MV-4-11 (cell line): ENCODE data around the gene KIF23.
"Not testable (repeated sequence)": the region's sequence is repeated elsewhere in the genome, so short reads cannot be mapped to it uniquely, and the experiment has no call there.

ENCODE experiments used
- DNase-seq: peaks from one replicate; lab custom pipeline; 2025; lab: John Stamatoyannopoulos, UW

The KIF23 gene

GRCh38 chr15:69413822-69414700 is at the start of gene KIF23:
Gene KIF23, plus strand, starts transcription at chr15:69414349. Its CDS starts 117 bp downstream, at chr15:69414466.
- DNase-seq = peak; percentile 96

GRCh38 chr15:69367236-69367635 is 46.9 kb upstream of the KIF23 start:
- DNase-seq = no peak

DNA sequence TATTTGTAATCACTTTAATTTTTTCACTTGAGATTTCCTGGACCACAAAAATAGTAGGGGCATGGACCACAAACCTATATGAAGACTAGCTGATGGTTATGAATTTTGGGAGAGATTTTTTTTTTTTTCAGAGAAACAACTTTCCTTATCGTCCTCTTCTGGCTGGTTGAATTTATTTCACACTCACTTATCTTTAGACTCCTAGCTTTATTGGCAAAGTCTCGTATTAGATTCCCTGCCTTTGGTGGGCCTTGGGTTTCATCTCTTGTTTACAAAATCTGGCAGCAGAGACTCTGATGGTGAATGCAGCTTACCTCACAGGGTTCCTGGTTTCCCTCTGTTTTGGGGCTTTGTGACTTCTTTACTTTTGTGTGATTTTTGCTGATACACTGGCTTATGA is 44.5 kb upstream of the KIF23 start:
- no peak for DNase-seq

DNA sequence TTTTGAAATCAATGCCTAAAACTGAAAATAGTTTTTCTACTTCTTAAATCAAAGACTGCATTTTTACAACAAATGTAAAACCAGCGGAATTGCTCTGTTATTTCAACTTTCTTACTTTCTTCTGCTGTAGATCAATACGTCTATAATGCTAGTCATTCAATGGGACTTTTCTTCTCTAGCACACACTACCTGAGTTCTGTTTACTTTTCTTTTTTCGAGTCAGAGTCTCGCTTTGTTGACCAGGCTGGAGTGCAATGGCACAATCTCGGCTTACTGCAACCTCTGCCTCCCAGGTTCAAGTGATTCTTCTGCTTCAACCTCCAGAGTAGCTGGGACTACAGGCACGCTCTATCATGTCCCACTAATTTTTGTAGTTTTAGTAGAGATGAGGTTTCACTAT is 40.7 kb upstream of the KIF23 start:
- no peak for DNase-seq

GRCh38 chr15:69375151-69375790 is 38.9 kb upstream of the KIF23 start:
- DNase-seq = no peak

DNA sequence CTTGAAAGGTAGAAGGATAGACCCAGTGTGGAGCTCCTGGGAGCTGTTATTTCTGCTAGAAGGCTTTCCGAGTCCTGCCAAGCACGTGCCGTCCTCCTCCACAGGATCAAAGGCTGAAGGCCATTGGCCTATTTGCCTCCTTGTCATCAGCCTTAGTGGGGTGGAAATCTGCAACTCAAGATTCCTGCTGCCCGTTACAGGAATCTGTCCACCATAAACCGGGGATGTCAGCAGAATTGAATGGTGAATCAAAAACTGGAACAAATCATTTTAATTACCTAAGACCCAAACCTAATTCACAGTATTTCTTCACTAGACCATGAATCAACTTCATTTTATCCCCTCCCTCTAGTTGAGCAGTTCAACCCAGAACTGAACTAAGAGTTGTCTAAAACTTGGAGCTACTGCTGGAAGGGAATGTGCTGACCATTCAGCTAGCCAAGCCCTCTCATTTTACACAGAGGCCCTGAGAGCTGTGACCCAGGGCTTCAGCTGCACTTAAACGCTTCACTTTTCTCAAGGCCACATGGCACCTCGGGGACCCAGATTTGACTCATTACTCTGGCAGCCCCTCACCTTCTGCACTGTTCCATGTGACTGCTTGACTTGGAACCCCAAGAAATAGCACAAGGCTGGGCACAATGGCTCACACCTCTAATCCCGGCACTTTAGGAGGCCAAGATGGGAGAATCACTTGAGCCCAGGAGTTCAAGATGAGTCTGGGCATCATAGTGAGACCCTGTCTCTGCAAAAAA is 36.8 kb upstream of the KIF23 start:
- DNase-seq = no peak

DNA sequence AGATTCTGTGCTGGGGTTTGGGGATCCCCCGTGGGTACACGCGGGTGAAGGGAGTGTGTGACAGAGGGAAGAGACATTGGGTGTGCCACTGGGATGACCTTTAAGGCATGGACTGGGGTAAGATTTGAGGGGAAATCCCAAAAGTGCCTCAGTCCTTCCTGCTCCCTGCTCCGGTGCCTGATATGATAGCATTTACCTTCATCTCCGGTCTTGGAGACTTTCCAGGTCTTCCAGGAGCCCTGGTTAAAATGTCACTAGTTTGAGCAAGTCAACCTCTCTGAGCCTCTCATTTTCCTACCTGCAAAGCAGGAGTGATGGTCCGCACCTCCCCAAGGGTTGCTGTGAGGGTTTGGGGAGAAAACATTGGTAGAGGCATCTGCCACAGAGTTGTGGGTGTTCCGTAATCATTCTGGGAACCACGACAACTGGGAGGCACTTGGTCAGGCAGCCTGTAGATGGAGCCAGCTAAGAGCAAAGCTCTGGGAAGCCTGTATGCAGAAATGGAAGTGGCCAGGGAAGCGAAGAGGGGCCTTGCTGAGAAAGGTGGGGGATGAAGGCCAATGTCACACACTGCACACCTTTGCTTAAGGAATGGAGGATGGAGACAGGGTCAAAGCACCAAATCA is 33.9 kb upstream of the KIF23 start:
- no peak for DNase-seq

- no peak for DNase-seq
These were observed 33.4 kb upstream of the KIF23 start for GRCh38 chr15:69380726-69381105.

- DNase-seq = not testable (repeated sequence)
These were observed 32.0 kb upstream of the KIF23 start for GRCh38 chr15:69382176-69382575.

DNA sequence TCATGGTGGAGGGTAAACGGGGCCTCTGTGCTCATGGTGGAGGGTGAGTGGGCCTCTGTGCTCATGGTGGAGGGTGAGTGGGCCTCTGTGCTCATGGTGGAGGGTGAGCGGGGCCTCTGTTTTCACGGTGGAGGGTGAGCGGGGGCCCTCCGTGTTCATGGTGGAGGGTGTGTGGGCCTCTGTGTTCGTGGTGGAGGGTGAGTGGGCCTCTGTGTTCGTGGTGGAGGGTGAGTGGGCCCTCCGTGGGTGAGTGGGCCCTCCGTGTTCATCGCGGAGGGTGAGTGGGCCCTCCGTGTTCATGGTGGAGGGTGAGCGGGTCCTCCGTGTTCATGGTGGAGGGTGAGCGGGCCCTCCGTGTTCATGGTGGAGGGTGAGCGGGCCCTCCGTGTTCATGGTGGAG is 30.1 kb upstream of the KIF23 start:
- not testable (repeated sequence) for DNase-seq

GRCh38 chr15:69384626-69385598 is 29.2 kb upstream of the KIF23 start:
- DNase-seq = no peak

DNA sequence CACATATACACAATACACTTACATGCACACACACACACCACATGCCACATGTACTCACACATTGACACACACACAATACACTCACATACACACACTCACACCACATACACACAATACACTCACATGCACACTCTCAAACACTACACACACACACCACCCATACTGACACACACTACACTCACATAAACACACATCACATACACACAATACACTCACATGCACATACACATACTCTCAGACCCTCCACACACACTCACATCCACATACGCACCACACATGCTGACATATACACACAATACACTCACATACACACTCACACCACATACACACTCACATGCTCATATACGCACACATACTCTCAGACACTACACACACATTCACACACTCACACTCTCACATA is 28.3 kb upstream of the KIF23 start:
- no peak for DNase-seq

GRCh38 chr15:69386284-69386683 is 27.9 kb upstream of the KIF23 start:
- DNase-seq = no peak

GRCh38 chr15:69388260-69388705 is 25.9 kb upstream of the KIF23 start:
- no peak for DNase-seq

DNA sequence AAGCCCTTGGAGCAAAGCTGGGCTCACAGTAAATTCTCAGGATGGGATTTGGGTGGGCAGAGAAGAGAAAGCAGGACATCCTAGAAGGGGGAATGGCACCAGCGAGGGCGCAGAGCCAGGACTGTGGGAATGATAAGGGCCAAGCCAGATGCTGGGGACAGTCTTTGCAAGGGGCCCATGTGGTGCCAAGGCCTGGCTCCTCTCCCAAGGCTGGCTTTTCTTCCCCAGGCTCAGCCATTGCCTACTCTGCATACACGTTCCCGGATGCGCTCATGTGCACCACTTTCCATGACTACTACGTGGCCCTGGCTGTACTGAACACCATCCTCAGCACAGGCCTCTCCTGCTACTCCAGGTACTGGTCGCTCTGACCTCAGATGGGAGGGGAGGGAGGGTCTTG is 24.7 kb upstream of the KIF23 start:
- DNase-seq = no peak

DNA sequence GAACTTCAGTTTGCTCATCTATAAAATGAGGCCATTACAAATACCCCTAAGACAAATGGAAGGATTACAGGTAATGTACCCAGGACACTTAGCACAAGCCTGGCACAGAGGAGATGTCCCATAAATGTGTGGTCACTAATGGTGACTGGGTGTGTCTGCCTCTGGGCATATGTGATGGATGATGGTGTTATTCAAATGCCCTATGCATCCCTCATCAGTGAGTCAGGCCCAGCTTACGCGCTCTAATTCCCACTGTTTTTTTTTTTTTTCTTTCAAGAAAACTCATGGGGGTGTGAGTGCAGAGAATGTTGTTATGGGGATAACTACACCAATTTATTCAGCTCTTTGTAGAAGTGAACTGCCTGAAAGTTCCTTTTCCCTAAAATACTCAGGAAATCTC is 23.6 kb upstream of the KIF23 start:
- no peak for DNase-seq

DNA sequence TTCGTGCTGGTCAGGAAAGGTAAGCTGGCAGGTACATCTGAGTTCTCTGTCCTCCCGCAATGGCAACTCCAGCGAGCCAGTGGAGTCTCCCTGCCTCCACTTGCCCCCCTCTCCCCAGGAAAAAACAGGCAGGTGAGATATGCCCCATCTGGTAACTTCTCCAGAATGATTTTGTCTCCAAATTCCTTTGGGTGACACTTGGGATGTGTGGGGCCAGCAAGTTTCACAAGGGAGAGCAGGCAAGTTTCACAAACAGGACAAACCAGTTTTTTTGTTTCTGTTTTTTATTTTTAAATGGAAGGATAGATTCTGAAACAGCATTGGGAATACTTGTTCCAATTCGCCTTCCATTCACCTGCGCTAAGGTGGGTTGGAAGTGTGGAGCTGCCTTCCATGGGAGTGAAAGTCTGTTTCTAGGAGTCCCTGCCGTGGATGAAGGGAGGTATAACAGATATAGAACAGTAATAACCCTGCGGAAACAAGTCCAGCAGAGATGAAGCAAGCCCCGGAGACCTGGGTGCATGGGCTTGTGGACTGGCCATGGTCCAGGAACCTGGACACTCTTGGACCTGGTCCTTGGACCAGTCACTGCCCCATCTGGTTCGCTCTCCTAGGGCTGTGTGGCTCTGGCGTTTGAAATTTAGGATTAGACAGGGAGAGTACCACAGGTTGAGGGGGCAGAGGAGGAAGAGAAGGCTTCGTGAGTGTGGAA is 22.9 kb upstream of the KIF23 start:
- DNase-seq = no peak

DNA sequence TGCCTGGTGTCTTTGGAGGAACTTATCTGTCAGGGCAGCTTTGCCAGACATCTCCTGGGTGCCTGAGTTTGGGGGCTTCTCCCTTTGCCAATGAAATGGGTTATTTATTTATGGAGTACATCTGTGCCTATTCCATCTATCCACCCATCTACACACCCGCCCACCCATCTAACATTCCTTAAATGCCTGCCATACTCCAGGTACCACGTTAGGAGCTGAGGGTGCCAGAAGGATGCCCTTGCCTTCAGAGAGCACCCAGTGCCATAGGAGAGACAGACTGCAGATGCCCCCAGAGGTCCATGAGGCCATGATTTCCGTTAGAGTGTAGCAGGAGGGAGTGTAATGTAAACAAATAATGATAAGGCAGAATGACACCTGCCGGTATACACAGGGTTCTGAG is 21.8 kb upstream of the KIF23 start:
- DNase-seq = no peak

- DNase-seq = peak; percentile 18
These were observed 20.2 kb upstream of the KIF23 start for GRCh38 chr15:69393831-69394491.
